BLaER1 treated with 17β-estradiol and CSF1 and Interleukin-3, amounts not matched to agents 10 nM and 100 nM (cell line): Measurements from ENCODE around the gene SVEP1.
A peak's percentile ranks its signal among the peaks of the same experiment; 100 is the strongest.

Experiments
- H3K27ac ChIP-seq, 11 experiments: shearing (Covaris generic); formaldehyde crosslinking; 2 replicates each; pipeline ENCODE4 v1.8.1; 2022
- H3K27me3 ChIP-seq, 11 experiments: shearing (Covaris generic); formaldehyde crosslinking; 2 replicates each; pipeline ENCODE4 v1.8.1; 2022
- H3K36me3 ChIP-seq, 11 experiments: shearing (Covaris generic); formaldehyde crosslinking; 2 replicates each; pipeline ENCODE4 v1.8.1; 2022
- H3K4me1 ChIP-seq, 10 experiments: shearing (Covaris generic); formaldehyde crosslinking; 2 replicates each; pipeline ENCODE4 v1.8.1; 2022
- H3K4me2 ChIP-seq, 11 experiments: shearing (Covaris generic); formaldehyde crosslinking; 2 replicates each; pipeline ENCODE4 v1.8.1; 2022
- H3K4me3 ChIP-seq, 10 experiments: shearing (Covaris generic); formaldehyde crosslinking; 2 replicates each; pipeline ENCODE4 v1.8.1; 2022
- H3K9ac ChIP-seq, 11 experiments: shearing (Covaris generic); formaldehyde crosslinking; 2 replicates each; pipeline ENCODE4 v1.8.1; 2022
- H3K9me3 ChIP-seq, 11 experiments: shearing (Covaris generic); formaldehyde crosslinking; replicated peaks in 1 of 11; 2 replicates each; pipeline ENCODE4 v1.8.1; 2022
- H4K20me1 ChIP-seq, 11 experiments: shearing (Covaris generic); formaldehyde crosslinking; 2 replicates each; pipeline ENCODE4 v1.8.1; 2022
- Cebpa-rat ChIP-seq, 11 experiments: shearing (Covaris generic); IDR thresholded peaks; 2 replicates each; pipeline ENCODE4 v1.8.1; 2022

The SVEP1 gene

GRCh38 chr9:110472111-110472510 is 107.4 kb downstream of the SVEP1 start:
- no peaks in the 10 kb centered on the region for H3K36me3 ChIP-seq
- H3K9me3 ChIP-seq = no peaks in the 10 kb centered on the region
- H3K4me1 ChIP-seq = no peaks in the 10 kb centered on the region
- H3K4me2 ChIP-seq = no peak overlapping the region
- TF ChIP-seq Cebpa-rat (IDR thresholded peaks at IDR 0.05) = no peak
- H3K27me3 ChIP-seq = no peaks in the 10 kb centered on the region
- no peaks in the 10 kb centered on the region for H4K20me1 ChIP-seq
- no peak overlapping the region for H3K4me3 ChIP-seq
- no peak overlapping the region for H3K9ac ChIP-seq
- no peak overlapping the region for H3K27ac ChIP-seq

DNA sequence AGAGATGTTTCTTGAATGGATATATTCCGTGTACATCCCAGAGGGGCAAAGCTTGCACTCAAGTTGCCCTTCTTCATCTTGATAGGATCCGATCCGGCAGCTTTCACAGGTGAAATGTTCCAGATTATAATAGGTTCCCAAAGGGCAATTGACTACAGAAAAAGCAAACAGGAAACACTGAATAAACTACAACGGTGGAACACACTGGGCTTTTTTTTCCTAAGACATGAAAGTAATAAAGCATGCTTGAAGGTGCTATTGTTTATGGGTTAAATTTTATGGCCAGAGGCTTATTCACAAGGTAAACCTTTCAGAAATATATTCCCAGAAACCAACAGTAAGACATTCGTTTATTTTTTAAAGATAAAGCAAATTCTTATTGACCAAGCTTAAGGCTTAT is 110.6 kb downstream of the SVEP1 start:
- no peak overlapping the region for H3K4me3 ChIP-seq
- TF ChIP-seq Cebpa-rat (IDR thresholded peaks at IDR 0.05) = no peak
- no peak overlapping the region for H3K4me2 ChIP-seq

GRCh38 chr9:110465190-110465589 is 114.4 kb downstream of the SVEP1 start:
- peaks cover 0 to 12% (median 6%) of the 10 kb centered on the region in 10 experiments; a peak in 8 of 20 replicates for H3K4me1 ChIP-seq
- H4K20me1 ChIP-seq = no peaks in the 10 kb centered on the region
- no peaks in the 10 kb centered on the region for H3K36me3 ChIP-seq
- H3K4me3 ChIP-seq = no peak overlapping the region
- no peak overlapping the region for H3K4me2 ChIP-seq
- H3K9ac ChIP-seq = no peak overlapping the region
- no peaks in the 10 kb centered on the region for H3K27me3 ChIP-seq
- no peaks in the 10 kb centered on the region for H3K9me3 ChIP-seq
- H3K27ac ChIP-seq = no peak overlapping the region
- no peak for TF ChIP-seq Cebpa-rat (IDR thresholded peaks at IDR 0.05)

More for the DNA sequence above, 110.6 kb downstream of the SVEP1 start:
- Histone ChIP-seq H3K9me3 (no peaks in the 10 kb centered on the region), H4K20me1 (no peaks in the 10 kb centered on the region), H3K36me3 (no peaks in the 10 kb centered on the region), H3K9ac (no peak overlapping the region), H3K27ac (no peak overlapping the region), H3K4me1 (peaks cover 0 to 6% (median 2%) of the 10 kb centered on the region in 10 experiments; a peak in 8 of 20 replicates), H3K27me3 (no peaks in the 10 kb centered on the region)

GRCh38 chr9:110464321-110464720 is 115.2 kb downstream of the SVEP1 start:
- Histone ChIP-seq H3K27ac (no peak overlapping the region), H3K9me3 (no peaks in the 10 kb centered on the region), H4K20me1 (no peaks in the 10 kb centered on the region), H3K36me3 (no peaks in the 10 kb centered on the region), H3K4me2 (peak overlapping the region in 5 of 11 experiments; percentile 0 to 35 (median 8); a peak in 5 of 22 replicates), H3K4me3 (no peak overlapping the region), H3K9ac (no peak overlapping the region), H3K27me3 (no peaks in the 10 kb centered on the region), H3K4me1 (peaks cover 0 to 12% (median 6%) of the 10 kb centered on the region in 10 experiments; a peak in 8 of 20 replicates)
- TF ChIP-seq Cebpa-rat (IDR thresholded peaks at IDR 0.05) = no peak

GRCh38 chr9:110463499-110463898 is 116.0 kb downstream of the SVEP1 start:
- H3K4me2 ChIP-seq = peak overlapping the region in 3 of 11 experiments; percentile 8 to 35 (median 31); a peak in 5 of 22 replicates
- H3K4me3 ChIP-seq = no peak overlapping the region
- H3K27me3 ChIP-seq = no peaks in the 10 kb centered on the region
- no peaks in the 10 kb centered on the region for H4K20me1 ChIP-seq
- no peaks in the 10 kb centered on the region for H3K9me3 ChIP-seq
- H3K9ac ChIP-seq = no peak overlapping the region
- H3K27ac ChIP-seq = no peak overlapping the region
- H3K36me3 ChIP-seq = no peaks in the 10 kb centered on the region
- H3K4me1 ChIP-seq = peaks cover 0 to 12% (median 6%) of the 10 kb centered on the region in 10 experiments; a peak in 8 of 20 replicates
- TF ChIP-seq Cebpa-rat (IDR thresholded peaks at IDR 0.05) = no peak

DNA sequence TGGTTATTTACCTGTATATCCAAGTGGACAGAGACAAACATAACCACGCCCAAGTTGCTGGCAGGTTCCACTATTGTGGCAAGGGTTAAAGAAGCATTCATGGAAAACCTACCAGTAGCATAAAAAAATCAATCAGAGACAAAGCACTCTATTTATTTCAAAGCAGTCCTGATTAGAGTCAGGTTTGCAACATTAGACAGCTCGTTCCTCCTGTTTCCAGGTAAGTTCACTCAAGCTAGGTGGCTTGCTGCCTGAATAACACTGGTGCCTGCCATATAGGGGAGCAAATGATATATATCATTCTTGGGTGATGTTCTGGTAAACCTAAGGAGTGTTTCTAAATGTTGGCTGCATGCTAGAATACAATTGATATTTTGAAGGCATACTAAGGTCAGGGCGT is 122.3 kb downstream of the SVEP1 start:
- no peaks in the 10 kb centered on the region for H3K9me3 ChIP-seq
- H4K20me1 ChIP-seq = no peaks in the 10 kb centered on the region
- H3K4me1 ChIP-seq = no peaks in the 10 kb centered on the region
- TF ChIP-seq Cebpa-rat (IDR thresholded peaks at IDR 0.05) = no peak
- no peak overlapping the region for H3K9ac ChIP-seq
- no peaks in the 10 kb centered on the region for H3K27me3 ChIP-seq
- H3K4me3 ChIP-seq = no peak overlapping the region
- H3K27ac ChIP-seq = no peak overlapping the region
- no peak overlapping the region for H3K4me2 ChIP-seq
- H3K36me3 ChIP-seq = no peaks in the 10 kb centered on the region

GRCh38 chr9:110456681-110457080 is 122.9 kb downstream of the SVEP1 start:
- H3K27me3 ChIP-seq = no peaks in the 10 kb centered on the region
- no peak overlapping the region for H3K9ac ChIP-seq
- TF ChIP-seq Cebpa-rat (IDR thresholded peaks at IDR 0.05) = no peak
- no peak overlapping the region for H3K4me2 ChIP-seq
- H3K9me3 ChIP-seq = no peaks in the 10 kb centered on the region
- H3K36me3 ChIP-seq = no peaks in the 10 kb centered on the region
- no peaks in the 10 kb centered on the region for H4K20me1 ChIP-seq
- no peaks in the 10 kb centered on the region for H3K4me1 ChIP-seq
- no peak overlapping the region for H3K4me3 ChIP-seq
- H3K27ac ChIP-seq = no peak overlapping the region

- Histone ChIP-seq H3K4me1 (no peaks in the 10 kb centered on the region), H3K27ac (no peak overlapping the region), H3K4me2 (no peak overlapping the region), H3K36me3 (no peaks in the 10 kb centered on the region), H3K4me3 (no peak overlapping the region), H4K20me1 (no peaks in the 10 kb centered on the region), H3K9me3 (no peaks in the 10 kb centered on the region), H3K9ac (no peak overlapping the region), H3K27me3 (no peaks in the 10 kb centered on the region)
- no peak for TF ChIP-seq Cebpa-rat (IDR thresholded peaks at IDR 0.05)
These were observed 123.7 kb downstream of the SVEP1 start for GRCh38 chr9:110455860-110456259.

- no peaks in the 10 kb centered on the region for H4K20me1 ChIP-seq
- TF ChIP-seq Cebpa-rat (IDR thresholded peaks at IDR 0.05) = no peak
- no peak overlapping the region for H3K4me2 ChIP-seq
- H3K4me1 ChIP-seq = no peaks in the 10 kb centered on the region
- no peaks in the 10 kb centered on the region for H3K27me3 ChIP-seq
- no peak overlapping the region for H3K9ac ChIP-seq
- no peak overlapping the region for H3K27ac ChIP-seq
- H3K9me3 ChIP-seq = peaks cover 0 to 3% (median 0%) of the 10 kb centered on the region in 11 experiments; a peak in 4 of 22 replicates
- no peaks in the 10 kb centered on the region for H3K36me3 ChIP-seq
- no peak overlapping the region for H3K4me3 ChIP-seq
These were observed 127.2 kb downstream of the SVEP1 start for GRCh38 chr9:110452227-110452801.

- H3K36me3 ChIP-seq = no peaks in the 10 kb centered on the region
- H3K4me2 ChIP-seq = no peak overlapping the region
- no peak for TF ChIP-seq Cebpa-rat (IDR thresholded peaks at IDR 0.05)
These were observed 127.8 kb downstream of the SVEP1 start for GRCh38 chr9:110451726-110452125.

More at GRCh38 chr9:110451726-110452125, 127.8 kb downstream of the SVEP1 start:
- Histone ChIP-seq H4K20me1 (no peaks in the 10 kb centered on the region), H3K4me1 (no peaks in the 10 kb centered on the region), H3K27me3 (no peaks in the 10 kb centered on the region), H3K9ac (no peak overlapping the region), H3K4me3 (no peak overlapping the region), H3K27ac (no peak overlapping the region), H3K9me3 (peaks cover 0 to 9% (median 3%) of the 10 kb centered on the region in 11 experiments; a peak in 16 of 22 replicates)
